Neutrophil (primary cell): Measurements from ENCODE around the gene HCST.
A peak's percentile ranks its signal among the peaks of the same experiment; 100 is the strongest.

Source experiments
- H3K27ac ChIP-seq: fragments of 200-600 bp; sonication (generic); 2 replicates; pipeline ENCODE4 v1.5.1; 2016; ENCODE audit warnings: mild to moderate bottlenecking, moderate library complexity
- H3K27me3 ChIP-seq: fragments of 200-600 bp; sonication (generic); 2 replicates; pipeline ENCODE4 v1.6.0; 2016; ENCODE audit warnings: mild to moderate bottlenecking
- H3K36me3 ChIP-seq: fragments of 200-600 bp; sonication (generic); 2 replicates; pipeline ENCODE4 v1.5.1; 2017
- H3K4me1 ChIP-seq, 2 experiments: fragments of 200-600 bp in 1 of 2; sonication (generic) in 1 of 2; 1 replicate in 1 of 2; 2 replicates in 1 of 2; pipeline versions ENCODE4 v1.5.1 to v1.6.1; 2013 to 2016; ENCODE audit warnings: low read depth in 1 of 2, low read length in 1 of 2, mild to moderate bottlenecking in 1 of 2, moderate library complexity in 1 of 2; ENCODE audit not compliant: control insufficient read depth in 1 of 2, insufficient read depth in 1 of 2
- H3K4me3 ChIP-seq, 2 experiments: fragments of 200-600 bp in 1 of 2; sonication (generic) in 1 of 2; 1 replicate in 1 of 2; 2 replicates in 1 of 2; pipeline ENCODE4 v1.5.1; 2013 to 2016; ENCODE audit warnings: low read depth in 1 of 2, low read length in 1 of 2, mild to moderate bottlenecking in 1 of 2, moderate library complexity in 1 of 2
- H3K9me3 ChIP-seq: fragments of 200-600 bp; sonication (generic); 2 replicates; pipeline ENCODE4 v1.5.1; 2016
- CTCF ChIP-seq: fragments of 200-600 bp; sonication (generic); IDR thresholded peaks from 2 replicates; pipeline ENCODE4 v1.5.1; 2016; ENCODE audit warnings: antibody characterized with exemption

Gene HCST

DNA sequence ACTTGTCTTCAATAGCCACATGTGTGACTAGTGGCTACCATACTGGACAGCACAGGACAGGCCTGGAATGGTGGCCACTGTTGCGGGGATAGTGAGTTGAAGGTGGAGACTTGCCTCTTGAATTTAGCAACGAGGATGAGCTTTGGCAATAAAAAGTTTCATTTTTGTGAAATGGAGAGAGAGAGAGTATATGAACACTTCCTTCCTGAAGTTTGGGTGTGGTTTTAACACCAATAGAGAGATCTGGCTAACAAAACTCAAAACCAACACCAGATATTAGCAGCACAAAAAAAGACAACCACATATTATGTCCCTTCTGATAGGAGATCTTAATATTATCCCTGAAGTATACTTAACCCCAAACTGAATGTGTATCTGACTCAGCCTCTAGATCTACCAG, 27.5 kb downstream of the HCST start:
- H3K9me3 ChIP-seq, result no peaks in the 10 kb centered on the region
- no peak for TF ChIP-seq CTCF

GRCh38 chr19:35931161-35931873, 29.0 kb downstream of the HCST start:
- Histone ChIP-seq H3K9me3 (no peaks in the 10 kb centered on the region), H3K4me1 (peaks cover 54% of the 10 kb centered on the region in 2 experiments), H3K36me3 (no peaks in the 10 kb centered on the region), H3K27me3 (peaks cover 44% of the 10 kb centered on the region), H3K27ac (peak overlapping the region; percentile 88), H3K4me3 (peak overlapping the region; percentile 47 to 64)
- peak; percentile 99 for TF ChIP-seq CTCF

More for the DNA sequence above, 27.5 kb downstream of the HCST start:
- H3K4me3 ChIP-seq, result peak overlapping the region in 1 of 2 experiments; percentile 8
- no peaks in the 10 kb centered on the region for H3K36me3 ChIP-seq
- peak overlapping the region; percentile 88 for H3K27ac ChIP-seq
- peaks cover 29% of the 10 kb centered on the region for H3K27me3 ChIP-seq
- peaks cover 56 to 60% of the 10 kb centered on the region in 2 experiments for H3K4me1 ChIP-seq

GRCh38 chr19:35931874-35932202, 29.5 kb downstream of the HCST start:
- Histone ChIP-seq H3K27me3 (peaks cover 49% of the 10 kb centered on the region), H3K36me3 (no peaks in the 10 kb centered on the region), H3K4me1 (peaks cover 48 to 49% of the 10 kb centered on the region in 2 experiments), H3K27ac (peak overlapping the region; percentile 88), H3K4me3 (no peak overlapping the region), H3K9me3 (no peaks in the 10 kb centered on the region)
- no peak for TF ChIP-seq CTCF

DNA sequence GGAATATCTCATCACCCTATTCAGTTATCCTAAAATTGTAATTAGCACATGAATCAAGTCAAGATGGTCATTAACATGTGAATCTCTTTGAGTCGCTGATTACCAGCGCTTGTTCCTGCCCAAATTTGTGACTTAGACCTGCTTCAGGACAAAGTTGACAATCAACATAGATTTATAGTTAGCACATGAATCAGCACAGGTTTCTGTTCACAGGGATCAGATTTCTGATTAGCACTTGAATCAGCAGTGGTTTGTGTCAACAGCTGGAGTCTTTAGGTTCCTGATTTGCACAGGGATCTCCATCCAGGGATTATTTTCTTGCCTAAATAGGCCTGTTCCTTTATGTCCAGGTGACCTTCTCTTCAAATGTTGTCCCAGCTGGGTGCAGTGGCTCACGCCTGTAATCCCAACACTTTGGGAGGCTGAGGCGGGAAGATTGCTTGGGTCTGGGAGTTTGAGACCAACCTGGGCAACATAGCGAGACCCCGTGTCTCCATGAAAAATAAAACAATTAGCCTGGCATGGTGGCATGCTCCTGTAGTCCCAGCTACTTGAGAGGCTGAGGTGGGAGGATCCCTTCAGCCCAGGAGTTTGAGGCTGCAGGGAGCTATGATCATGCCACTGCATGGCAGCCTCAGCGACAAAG, 30.1 kb downstream of the HCST start:
- Histone ChIP-seq H3K9me3 (no peaks in the 10 kb centered on the region), H3K4me1 (peaks cover 43% of the 10 kb centered on the region in 2 experiments), H3K27ac (no peak overlapping the region), H3K4me3 (no peak overlapping the region), H3K27me3 (peaks cover 55% of the 10 kb centered on the region), H3K36me3 (no peaks in the 10 kb centered on the region)
- no peak for TF ChIP-seq CTCF

DNA sequence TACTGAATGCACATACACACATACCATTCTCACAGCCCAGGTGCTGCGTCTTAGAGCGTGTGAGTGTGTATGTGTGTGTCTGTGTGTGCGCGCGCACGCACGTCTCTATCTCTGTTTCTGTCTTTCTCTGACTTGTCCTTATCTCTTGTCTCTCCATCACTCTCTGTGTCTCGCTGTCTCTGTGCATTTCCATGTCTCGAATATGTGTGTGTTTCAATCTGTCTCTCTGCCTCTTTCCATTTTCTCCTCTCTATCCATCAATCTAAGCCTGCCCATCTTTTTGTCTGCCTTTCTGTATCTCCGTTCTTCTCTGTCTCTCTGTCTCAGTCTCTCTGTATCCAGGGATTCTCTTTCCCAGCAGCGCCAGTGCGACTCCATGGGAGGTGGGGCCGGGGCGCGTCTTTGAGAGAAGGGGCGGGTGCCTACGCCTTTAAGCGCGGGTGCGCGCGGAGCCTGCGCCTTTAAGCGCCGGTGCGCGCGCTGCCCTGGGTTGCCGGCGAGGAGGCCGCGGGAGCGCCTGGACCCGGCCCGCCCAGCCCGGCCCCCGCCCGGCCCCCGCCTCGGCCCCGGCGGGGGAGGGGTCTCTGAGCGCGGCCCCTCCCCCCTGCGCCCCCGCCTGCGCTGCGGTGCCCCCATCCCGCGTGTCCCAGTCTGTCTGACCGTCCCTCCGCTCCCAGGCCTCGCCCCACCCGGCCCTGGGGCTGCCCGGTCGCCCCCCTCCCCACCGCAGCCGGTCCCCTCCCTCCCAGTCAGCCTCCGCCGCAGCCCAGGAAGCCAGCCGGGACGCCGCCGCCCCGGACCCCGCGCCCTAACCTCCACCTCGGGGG, 33.8 kb downstream of the HCST start, which contains the start of gene LRFN3:
Gene LRFN3 (plus strand): TSS at position 464 of the 827 bp plus-strand sequence. CDS start 3,052 bp downstream, outside the sequence.
- no peak within 1 kb of the TSS for H3K4me3 ChIP-seq
- no peaks in the 10 kb centered on the region for H3K9me3 ChIP-seq
- TF ChIP-seq CTCF, result no peak
- H3K27me3 ChIP-seq, result peaks cover 78% of the 10 kb centered on the region
- H3K4me1 ChIP-seq, result peaks cover 6% of the 10 kb centered on the region in 2 experiments
- H3K36me3 ChIP-seq, result no peaks in the 10 kb centered on the region
- H3K27ac ChIP-seq, result no peak within 1 kb of the TSS
